GM12865 (cell line): ENCODE results near the gene LY86.

Experiments used
- DNase-seq: peaks from one replicate; pipeline ENCODE4 v3.0.0; 2010; ENCODE audit warnings: low read depth
- H3K4me3 ChIP-seq: 2 replicates; pipeline ENCODE4 v1.5.1; 2011; ENCODE audit warnings: mild to moderate bottlenecking, low read depth, low read length, control low read depth
- CTCF ChIP-seq: IDR thresholded peaks from 2 replicates; pipeline ENCODE4 v1.5.1; 2011; ENCODE audit warnings: low read length, control low read depth, low read depth, inconsistent platforms; ENCODE audit not compliant: insufficient read depth; ENCODE audit errors: missing control alignments

The LY86 gene

DNA sequence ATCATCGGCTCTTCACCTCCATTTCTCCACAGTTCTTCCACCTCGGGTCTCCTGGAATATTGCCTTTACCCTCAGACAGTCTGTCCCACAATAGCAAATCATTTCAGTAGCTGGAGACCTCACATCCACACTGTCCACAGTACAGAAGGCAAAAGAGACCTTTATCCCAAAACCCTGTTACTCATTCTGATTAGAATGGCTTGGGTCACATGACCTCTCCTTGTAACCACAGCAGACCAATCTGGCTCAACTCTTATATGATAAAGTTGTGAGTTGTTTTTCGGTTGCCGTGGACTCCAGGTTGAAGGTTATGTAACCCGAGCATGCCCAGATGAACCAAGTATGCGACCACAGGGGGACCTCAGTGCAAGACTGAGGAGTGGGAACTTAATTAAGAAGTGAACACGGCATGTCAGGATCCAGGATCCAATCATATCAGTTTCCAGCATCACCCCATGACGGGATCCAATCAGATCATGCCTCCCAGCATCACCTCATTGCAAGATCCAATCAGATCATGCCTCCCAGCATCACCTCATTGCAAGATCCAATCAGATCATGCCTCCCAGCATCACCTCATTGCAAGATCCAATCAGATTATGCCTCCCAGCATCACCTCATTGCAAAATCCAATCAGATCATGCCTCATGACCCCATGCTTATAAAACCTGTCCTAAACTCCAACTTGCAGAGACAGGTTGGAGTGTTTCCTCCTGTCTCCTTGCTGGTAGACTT, 68.7 kb downstream of the LY86 start:
- no peak overlapping the region for H3K4me3 ChIP-seq
- DNase-seq: peak; percentile 25
- no peak for TF ChIP-seq CTCF

- no peak for DNase-seq
- no peak overlapping the region for H3K4me3 ChIP-seq
- no peak for TF ChIP-seq CTCF
Measured at GRCh38 chr6:6657820-6658217, 69.3 kb downstream of the LY86 start.

DNA sequence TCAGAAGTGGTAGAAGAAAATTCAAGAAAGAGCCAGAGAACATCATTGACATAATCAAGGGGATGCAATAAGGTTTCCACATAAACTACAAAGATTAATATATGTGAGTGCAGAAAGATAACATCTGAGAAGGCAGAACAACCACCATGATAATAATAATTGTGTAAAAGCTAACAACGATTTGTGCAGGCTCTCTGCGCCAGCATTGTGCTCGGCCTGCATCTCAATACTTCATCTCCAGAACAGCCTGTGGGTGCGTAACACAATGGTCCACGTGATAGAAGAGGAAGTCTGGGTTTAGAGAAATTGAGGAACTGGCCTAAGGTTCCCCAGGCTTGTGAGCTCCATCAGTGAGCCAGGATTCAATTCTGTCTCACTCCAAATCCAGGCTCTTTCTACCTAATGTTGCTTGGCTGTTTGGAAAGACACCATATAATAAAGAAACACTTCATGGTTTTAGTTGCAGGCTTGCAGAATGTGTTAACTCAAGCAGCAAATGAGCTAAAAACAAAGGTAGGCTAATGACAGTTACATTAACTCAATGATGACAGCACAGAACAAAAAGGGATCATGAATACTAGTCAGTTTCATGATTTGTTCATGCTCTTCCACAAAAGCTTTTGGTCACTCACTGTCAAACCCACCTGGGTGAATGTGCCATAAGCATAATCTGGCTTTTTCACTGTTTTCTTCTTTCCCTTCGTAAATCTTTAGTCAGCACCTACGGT, 71.2 kb downstream of the LY86 start:
- no peak for TF ChIP-seq CTCF
- peak; percentile 31 for DNase-seq
- H3K4me3 ChIP-seq: no peak overlapping the region

DNA sequence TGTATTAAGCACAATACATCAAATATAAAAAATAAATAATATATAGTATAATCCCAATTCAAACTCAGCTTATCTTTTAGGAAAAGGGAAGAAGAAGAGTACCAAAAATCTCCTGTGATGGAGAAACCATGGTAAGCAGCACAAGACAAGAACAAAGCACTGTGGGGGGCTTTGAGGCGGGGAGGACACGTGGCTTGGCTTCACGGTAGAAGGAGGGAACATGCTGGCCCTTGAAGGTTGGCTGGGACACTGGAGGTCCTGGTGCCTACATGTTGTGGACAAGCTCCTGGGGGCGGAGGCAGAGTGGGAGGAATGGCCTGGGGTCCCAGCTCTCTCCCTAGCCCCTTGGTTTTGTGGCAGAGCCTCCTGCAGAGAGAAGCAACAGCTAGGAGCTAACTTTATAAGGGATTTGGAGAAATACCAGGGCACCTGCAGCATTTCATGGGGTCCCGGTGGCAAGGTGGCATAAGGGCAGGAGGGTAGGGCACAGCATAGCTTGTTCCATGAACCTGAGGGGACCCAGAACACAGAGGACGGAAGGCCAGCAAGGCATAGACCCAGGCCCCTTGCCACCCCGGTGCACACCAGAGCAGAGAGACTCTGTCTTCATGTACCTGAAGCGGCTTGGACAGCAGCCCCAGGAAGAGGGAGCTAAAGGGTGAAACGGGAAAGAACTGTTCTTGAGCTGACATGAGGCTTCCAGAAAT, 72.0 kb downstream of the LY86 start:
- no peak overlapping the region for H3K4me3 ChIP-seq
- no peak for DNase-seq
- TF ChIP-seq CTCF: no peak

GRCh38 chr6:6661191-6661590, 72.7 kb downstream of the LY86 start:
- no peak for TF ChIP-seq CTCF
- no peak for DNase-seq
- no peak overlapping the region for H3K4me3 ChIP-seq

- no peak for TF ChIP-seq CTCF
Measured at GRCh38 chr6:6661684-6662083, 73.2 kb downstream of the LY86 start.

More at GRCh38 chr6:6661684-6662083, 73.2 kb downstream of the LY86 start:
- no peak overlapping the region for H3K4me3 ChIP-seq
- DNase-seq: no peak
